ENCODE data around the gene GRM4.

Gene GRM4

DNA sequence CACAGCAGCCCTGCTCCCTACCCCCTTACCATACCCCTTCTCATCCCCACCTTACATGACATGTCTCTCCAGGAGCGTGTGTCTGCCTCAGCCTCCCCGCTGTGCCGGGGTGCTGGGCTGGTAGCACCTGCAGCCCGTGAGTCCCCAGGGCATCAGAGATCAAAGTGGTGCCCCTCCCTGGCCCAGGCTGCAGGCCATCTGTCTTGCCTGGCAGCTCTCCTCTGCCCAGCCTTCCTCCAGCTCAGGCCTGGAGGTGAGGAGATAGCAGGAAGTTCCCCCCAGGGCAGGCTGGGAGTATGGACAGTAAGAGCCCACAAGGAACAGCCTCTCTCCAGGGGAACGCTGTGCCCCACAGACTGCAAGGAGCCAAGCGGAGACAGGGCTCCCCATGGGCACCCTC is 35.3 kb downstream of the GRM4 start:
- Mint-ChIP-seq H3K27ac (no peak overlapping the region), H3K36me3 (ENCODE audit: low read depth) (no peaks in the 10 kb centered on the region), H3K4me3 (no peak overlapping the region), H3K27me3 (ENCODE audit: low read depth) (peaks cover 64% of the 10 kb centered on the region), H3K9me3 (no peaks in the 10 kb centered on the region), H3K4me1 (no peaks in the 10 kb centered on the region)
- TF ChIP-seq, protein P1, sequence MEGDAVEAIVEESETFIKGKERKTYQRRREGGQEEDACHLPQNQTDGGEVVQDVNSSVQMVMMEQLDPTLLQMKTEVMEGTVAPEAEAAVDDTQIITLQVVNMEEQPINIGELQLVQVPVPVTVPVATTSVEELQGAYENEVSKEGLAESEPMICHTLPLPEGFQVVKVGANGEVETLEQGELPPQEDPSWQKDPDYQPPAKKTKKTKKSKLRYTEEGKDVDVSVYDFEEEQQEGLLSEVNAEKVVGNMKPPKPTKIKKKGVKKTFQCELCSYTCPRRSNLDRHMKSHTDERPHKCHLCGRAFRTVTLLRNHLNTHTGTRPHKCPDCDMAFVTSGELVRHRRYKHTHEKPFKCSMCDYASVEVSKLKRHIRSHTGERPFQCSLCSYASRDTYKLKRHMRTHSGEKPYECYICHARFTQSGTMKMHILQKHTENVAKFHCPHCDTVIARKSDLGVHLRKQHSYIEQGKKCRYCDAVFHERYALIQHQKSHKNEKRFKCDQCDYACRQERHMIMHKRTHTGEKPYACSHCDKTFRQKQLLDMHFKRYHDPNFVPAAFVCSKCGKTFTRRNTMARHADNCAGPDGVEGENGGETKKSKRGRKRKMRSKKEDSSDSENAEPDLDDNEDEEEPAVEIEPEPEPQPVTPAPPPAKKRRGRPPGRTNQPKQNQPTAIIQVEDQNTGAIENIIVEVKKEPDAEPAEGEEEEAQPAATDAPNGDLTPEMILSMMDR (IDR thresholded peaks at IDR 0.05; ENCODE audit: unreplicated experiment in 3 of 3), result no peak

DNA sequence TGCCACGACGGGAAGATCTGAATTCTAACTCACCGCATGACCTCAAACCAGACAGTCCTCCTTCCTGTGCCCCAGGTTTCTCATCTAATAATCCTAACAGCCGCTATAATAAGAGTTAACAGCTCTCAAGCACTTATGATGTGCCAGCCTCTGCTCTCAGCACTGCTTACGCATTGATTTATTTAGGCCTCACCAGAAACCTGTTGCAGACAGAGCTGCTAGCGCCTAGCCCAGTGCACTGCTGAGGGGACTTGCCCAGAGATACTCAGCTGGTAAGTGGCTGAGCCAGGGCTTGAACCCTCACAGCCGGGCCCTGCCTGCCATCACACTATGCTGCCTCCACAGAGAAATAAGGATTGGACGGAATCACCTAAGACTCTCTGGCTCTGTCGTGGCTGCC is 37.7 kb downstream of the GRM4 start:
- Mint-ChIP-seq H3K36me3 (ENCODE audit: low read depth) (no peaks in the 10 kb centered on the region), H3K27ac (no peak overlapping the region), H3K27me3 (ENCODE audit: low read depth) (peaks cover 44% of the 10 kb centered on the region), H3K4me1 (no peaks in the 10 kb centered on the region), H3K4me3 (no peak overlapping the region), H3K9me3 (no peaks in the 10 kb centered on the region)
- TF ChIP-seq, protein P1 (IDR thresholded peaks at IDR 0.05; ENCODE audit: unreplicated experiment in 3 of 3), result no peak

DNA sequence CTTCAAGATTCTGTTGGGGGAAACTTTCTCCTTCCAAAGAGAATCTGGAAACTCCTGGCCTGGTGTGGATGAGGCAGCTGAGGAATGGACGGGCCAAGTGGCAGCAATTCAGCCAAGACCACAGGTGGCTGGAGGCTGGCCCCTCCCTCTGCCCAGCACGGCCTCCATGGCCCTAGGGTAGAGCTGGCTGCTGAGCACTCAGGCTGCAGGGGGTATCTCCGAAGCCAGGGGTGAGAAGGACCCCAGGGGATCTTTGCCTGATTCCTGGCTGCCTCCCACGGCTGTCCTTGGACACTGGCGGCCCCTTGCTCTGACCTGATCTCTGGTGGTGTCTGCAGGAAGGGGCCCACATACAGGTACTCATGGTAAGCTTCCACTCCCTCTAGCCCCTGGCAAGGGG is 39.0 kb downstream of the GRM4 start:
- TF ChIP-seq, protein P1 (IDR thresholded peaks at IDR 0.05; ENCODE audit: unreplicated experiment in 3 of 3), result no peak
- Mint-ChIP-seq H3K36me3 (ENCODE audit: low read depth) (no peaks in the 10 kb centered on the region), H3K4me3 (no peak overlapping the region), H3K9me3 (no peaks in the 10 kb centered on the region), H3K4me1 (no peaks in the 10 kb centered on the region), H3K27ac (no peak overlapping the region), H3K27me3 (ENCODE audit: low read depth) (peaks cover 32% of the 10 kb centered on the region)

DNA sequence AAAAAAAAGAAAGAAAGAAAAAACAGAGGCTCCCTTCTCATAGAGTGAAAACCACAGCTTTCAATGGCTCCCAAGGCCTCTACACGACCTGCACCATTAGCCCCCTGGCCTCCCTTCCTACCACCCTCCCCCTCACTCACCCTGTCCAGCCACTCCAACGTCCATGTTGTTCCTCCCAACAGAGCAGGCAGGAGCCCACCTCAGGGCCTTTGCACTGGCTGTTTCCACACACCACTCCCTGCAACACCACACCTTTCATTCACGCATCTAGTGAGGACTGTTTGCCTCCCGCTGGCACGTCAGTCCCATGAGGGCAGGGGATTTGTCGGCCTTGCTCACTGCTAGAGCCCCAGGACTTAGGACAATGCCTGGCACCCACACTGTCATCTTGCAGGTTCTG is 39.5 kb downstream of the GRM4 start:
- Mint-ChIP-seq H3K4me3 (no peak overlapping the region), H3K27me3 (ENCODE audit: low read depth) (peaks cover 27% of the 10 kb centered on the region), H3K9me3 (no peaks in the 10 kb centered on the region), H3K36me3 (ENCODE audit: low read depth) (no peaks in the 10 kb centered on the region), H3K4me1 (no peaks in the 10 kb centered on the region), H3K27ac (no peak overlapping the region)
- TF ChIP-seq, protein P1 (IDR thresholded peaks at IDR 0.05; ENCODE audit: unreplicated experiment in 3 of 3), result no peak

DNA sequence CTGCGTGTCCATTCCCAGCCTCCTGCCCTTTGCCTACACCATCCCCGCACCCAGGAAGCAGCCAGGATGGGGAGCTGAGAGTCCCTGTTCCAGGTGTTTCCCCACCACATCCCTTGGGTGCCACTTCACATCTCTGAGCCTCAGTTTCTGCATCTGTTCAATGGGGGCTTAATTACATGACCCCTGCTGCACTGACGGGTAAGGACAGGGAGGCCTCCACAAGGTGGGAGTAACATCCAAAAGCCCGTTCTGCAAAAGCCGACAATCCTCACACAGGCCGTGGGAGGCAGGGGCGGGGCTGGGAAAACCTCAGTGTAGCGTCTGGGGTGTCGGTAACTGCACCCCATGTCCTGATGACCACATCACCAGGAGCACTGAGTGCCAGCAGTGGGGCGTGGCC is 41.3 kb downstream of the GRM4 start:
- no peaks in the 10 kb centered on the region for H3K36me3 Mint-ChIP-seq (ENCODE audit: low read depth)
- no peak overlapping the region for H3K27ac Mint-ChIP-seq
- no peaks in the 10 kb centered on the region for H3K4me1 Mint-ChIP-seq
- peaks cover 14% of the 10 kb centered on the region for H3K27me3 Mint-ChIP-seq (ENCODE audit: low read depth)
- TF ChIP-seq, protein P1 (IDR thresholded peaks at IDR 0.05; ENCODE audit: unreplicated experiment in 3 of 3), result no peak
- no peaks in the 10 kb centered on the region for H3K9me3 Mint-ChIP-seq
- H3K4me3 Mint-ChIP-seq, result no peak overlapping the region

DNA sequence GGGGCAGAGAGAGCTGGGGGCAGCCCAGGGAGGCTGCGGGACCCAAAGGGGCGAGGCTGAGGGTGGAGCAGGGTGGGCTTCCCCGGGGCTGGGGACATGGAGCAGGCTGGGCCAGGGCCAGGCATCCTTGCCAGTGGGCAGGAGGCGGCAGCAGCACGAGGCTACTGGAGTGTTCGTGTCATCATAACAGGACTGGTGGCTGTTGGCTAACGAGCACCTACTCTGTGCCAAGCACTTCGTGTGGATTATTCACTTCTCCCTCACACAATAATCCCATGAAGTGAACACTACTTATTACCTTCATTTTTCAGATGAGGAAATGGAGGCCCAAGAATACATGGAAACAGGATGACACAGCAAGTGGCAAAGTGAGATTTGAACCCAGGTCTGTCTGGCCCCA is 41.7 kb downstream of the GRM4 start:
- Mint-ChIP-seq H3K4me3 (no peak overlapping the region), H3K36me3 (ENCODE audit: low read depth) (no peaks in the 10 kb centered on the region), H3K9me3 (no peaks in the 10 kb centered on the region), H3K4me1 (no peaks in the 10 kb centered on the region), H3K27ac (no peak overlapping the region), H3K27me3 (ENCODE audit: low read depth) (peaks cover 14% of the 10 kb centered on the region)
- TF ChIP-seq, protein P1 (IDR thresholded peaks at IDR 0.05; ENCODE audit: unreplicated experiment in 3 of 3), result no peak

All from nephron (organoid).